Measurements from ENCODE around the gene KCNQ5.

The KCNQ5 gene

DNA sequence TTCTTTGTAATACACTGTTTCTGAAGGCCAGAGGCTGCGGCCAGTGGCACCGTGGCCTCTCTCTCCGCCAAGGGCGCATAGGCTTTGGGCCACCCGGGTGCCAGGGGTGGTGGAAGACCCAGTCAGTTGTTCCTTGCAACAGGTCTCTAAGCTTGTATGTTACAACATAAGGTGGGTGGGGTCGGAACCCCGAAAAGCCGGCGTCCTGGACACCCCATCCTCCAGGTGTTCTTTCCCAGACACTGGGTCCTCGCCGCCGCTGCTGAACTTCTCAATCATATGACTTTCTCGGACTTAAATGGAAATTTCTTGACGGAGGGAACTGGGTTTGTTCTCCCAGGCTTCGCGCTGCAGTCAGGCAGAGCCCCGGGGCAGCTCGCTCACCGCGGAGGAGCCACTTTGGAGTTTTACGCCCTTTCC lies 983 bp upstream of the KCNQ5 start:
- Histone ChIP-seq H3K4me2 (ENCODE audit: low read length) (peak overlapping the region; percentile 79), H3K4me3 (ENCODE audit: low read depth, low read length, poor library complexity, severe bottlenecking) (peak overlapping the region; percentile 80), H3K36me3 (ENCODE audit: insufficient read depth, low read length) (no peaks in the 10 kb centered on the region; the same call in 1 of the 2 replicates), H3K4me1 (ENCODE audit: insufficient read depth, low read length, severe bottlenecking) (peaks cover 45% of the 10 kb centered on the region), H4K20me1 (ENCODE audit: insufficient read depth, low read length) (no peaks in the 10 kb centered on the region), H3K27me3 (ENCODE audit: insufficient read depth, low read length) (no peaks in the 10 kb centered on the region), H3K9me2 (ENCODE audit: low read depth, low read length) (no peaks in the 10 kb centered on the region), H3K79me2 (ENCODE audit: insufficient read depth, low read length) (peaks cover 26% of the 10 kb centered on the region), H3F3A (ENCODE audit: insufficient read depth, low read length) (no peaks in the 10 kb centered on the region), H3K27ac (ENCODE audit: low read depth, low read length, poor library complexity, severe bottlenecking) (peak overlapping the region; percentile 93), H2AFZ (ENCODE audit: low read length) (no peak overlapping the region), H3K9me3 (ENCODE audit: low read length) (no peaks in the 10 kb centered on the region), H3K9ac (ENCODE audit: low read length) (peak overlapping the region; percentile 95)
- TF ChIP-seq, protein P1, sequence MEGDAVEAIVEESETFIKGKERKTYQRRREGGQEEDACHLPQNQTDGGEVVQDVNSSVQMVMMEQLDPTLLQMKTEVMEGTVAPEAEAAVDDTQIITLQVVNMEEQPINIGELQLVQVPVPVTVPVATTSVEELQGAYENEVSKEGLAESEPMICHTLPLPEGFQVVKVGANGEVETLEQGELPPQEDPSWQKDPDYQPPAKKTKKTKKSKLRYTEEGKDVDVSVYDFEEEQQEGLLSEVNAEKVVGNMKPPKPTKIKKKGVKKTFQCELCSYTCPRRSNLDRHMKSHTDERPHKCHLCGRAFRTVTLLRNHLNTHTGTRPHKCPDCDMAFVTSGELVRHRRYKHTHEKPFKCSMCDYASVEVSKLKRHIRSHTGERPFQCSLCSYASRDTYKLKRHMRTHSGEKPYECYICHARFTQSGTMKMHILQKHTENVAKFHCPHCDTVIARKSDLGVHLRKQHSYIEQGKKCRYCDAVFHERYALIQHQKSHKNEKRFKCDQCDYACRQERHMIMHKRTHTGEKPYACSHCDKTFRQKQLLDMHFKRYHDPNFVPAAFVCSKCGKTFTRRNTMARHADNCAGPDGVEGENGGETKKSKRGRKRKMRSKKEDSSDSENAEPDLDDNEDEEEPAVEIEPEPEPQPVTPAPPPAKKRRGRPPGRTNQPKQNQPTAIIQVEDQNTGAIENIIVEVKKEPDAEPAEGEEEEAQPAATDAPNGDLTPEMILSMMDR (IDR thresholded peaks at IDR 0.05; ENCODE audit: low read length), result no peak
- TF ChIP-seq EZH2 (IDR thresholded peaks at IDR 0.05; ENCODE audit: borderline replicate concordance, low read length), result no peak

DNA sequence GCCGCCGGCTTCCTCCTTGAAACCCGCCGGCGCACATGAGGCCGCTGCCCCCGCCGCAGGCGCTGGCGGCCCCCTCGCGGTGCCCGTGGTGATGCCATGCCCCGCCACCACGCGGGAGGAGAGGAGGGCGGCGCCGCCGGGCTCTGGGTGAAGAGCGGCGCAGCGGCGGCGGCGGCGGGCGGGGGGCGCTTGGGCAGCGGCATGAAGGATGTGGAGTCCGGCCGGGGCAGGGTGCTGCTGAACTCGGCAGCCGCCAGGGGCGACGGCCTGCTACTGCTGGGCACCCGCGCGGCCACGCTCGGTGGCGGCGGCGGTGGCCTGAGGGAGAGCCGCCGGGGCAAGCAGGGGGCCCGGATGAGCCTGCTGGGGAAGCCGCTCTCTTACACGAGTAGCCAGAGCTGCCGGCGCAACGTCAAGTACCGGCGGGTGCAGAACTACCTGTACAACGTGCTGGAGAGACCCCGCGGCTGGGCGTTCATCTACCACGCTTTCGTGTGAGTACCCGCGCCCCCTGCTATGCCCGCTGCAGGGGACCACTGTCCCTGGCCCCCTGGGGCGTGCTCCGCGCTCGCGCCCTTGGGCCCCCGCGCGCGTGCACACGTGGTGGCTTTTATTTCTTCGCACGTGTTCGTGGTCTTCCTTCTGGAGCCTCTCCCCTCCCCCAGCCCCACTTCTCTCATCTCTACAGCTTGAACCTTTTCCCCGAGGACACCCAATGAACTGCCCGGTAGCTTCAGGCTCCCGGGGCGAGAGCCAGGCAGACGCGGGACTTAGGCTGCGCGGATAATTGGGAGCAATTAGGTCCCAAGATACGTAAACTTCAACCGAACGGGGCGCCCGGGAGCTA lies 453 bp downstream of the KCNQ5 start:
- no peaks in the 10 kb centered on the region for H4K20me1 ChIP-seq (ENCODE audit: insufficient read depth, low read length)
- H3K27ac ChIP-seq (ENCODE audit: low read depth, low read length, poor library complexity, severe bottlenecking), result peak overlapping the region; percentile 93
- no peaks in the 10 kb centered on the region for H3K27me3 ChIP-seq (ENCODE audit: insufficient read depth, low read length)
- H3K4me1 ChIP-seq (ENCODE audit: insufficient read depth, low read length, severe bottlenecking), result peaks cover 52% of the 10 kb centered on the region
- peak overlapping the region; percentile 79 for H3K4me2 ChIP-seq (ENCODE audit: low read length)
- no peak overlapping the region for H2AFZ ChIP-seq (ENCODE audit: low read length)
- peaks cover 8% of the 10 kb centered on the region; the same call in 1 of the 2 replicates for H3K36me3 ChIP-seq (ENCODE audit: insufficient read depth, low read length)
- no peaks in the 10 kb centered on the region for H3K9me3 ChIP-seq (ENCODE audit: low read length)
- TF ChIP-seq EZH2 (IDR thresholded peaks at IDR 0.05; ENCODE audit: borderline replicate concordance, low read length), result no peak
- TF ChIP-seq, protein P1 (IDR thresholded peaks at IDR 0.05; ENCODE audit: low read length), result peak; percentile 24; the same call in 1 of the 2 replicates
- no peaks in the 10 kb centered on the region for H3F3A ChIP-seq (ENCODE audit: insufficient read depth, low read length)
- no peaks in the 10 kb centered on the region for H3K9me2 ChIP-seq (ENCODE audit: low read depth, low read length)
- peaks cover 40% of the 10 kb centered on the region for H3K79me2 ChIP-seq (ENCODE audit: insufficient read depth, low read length)
- peak overlapping the region; percentile 95 for H3K9ac ChIP-seq (ENCODE audit: low read length)
- peak overlapping the region; percentile 80 for H3K4me3 ChIP-seq (ENCODE audit: low read depth, low read length, poor library complexity, severe bottlenecking)

DNA sequence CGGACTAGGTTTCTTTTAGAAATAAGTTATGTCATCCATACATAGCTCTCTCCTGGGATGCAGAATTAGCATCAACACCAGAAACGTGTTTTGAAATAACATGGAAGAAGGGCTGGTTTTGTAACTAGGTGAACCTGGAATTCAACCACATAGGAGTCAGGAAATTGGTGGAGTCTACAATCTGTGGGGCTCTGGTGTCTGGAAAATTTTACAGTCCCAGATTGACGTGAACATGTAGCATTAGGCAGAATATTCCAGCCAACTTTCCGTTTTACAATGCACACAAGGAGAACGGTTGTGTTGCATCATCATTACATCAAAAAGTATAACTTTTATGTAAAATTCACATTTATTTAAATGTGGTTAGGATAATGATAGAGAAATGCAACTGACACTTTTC lies 1.9 kb downstream of the KCNQ5 start:
- no peak overlapping the region for H2AFZ ChIP-seq (ENCODE audit: low read length)
- H3K9ac ChIP-seq (ENCODE audit: low read length), result peak overlapping the region; percentile 95
- peaks cover 54% of the 10 kb centered on the region for H3K79me2 ChIP-seq (ENCODE audit: insufficient read depth, low read length)
- H3K9me2 ChIP-seq (ENCODE audit: low read depth, low read length), result no peaks in the 10 kb centered on the region
- no peaks in the 10 kb centered on the region for H3K27me3 ChIP-seq (ENCODE audit: insufficient read depth, low read length)
- no peaks in the 10 kb centered on the region for H3K9me3 ChIP-seq (ENCODE audit: low read length)
- no peak for TF ChIP-seq EZH2 (IDR thresholded peaks at IDR 0.05; ENCODE audit: borderline replicate concordance, low read length)
- TF ChIP-seq, protein P1 (IDR thresholded peaks at IDR 0.05; ENCODE audit: low read length), result no peak
- peak overlapping the region; percentile 93 for H3K27ac ChIP-seq (ENCODE audit: low read depth, low read length, poor library complexity, severe bottlenecking)
- H3K4me2 ChIP-seq (ENCODE audit: low read length), result peak overlapping the region; percentile 79
- H3K4me1 ChIP-seq (ENCODE audit: insufficient read depth, low read length, severe bottlenecking), result peaks cover 52% of the 10 kb centered on the region
- H3F3A ChIP-seq (ENCODE audit: insufficient read depth, low read length), result no peaks in the 10 kb centered on the region
- H3K4me3 ChIP-seq (ENCODE audit: low read depth, low read length, poor library complexity, severe bottlenecking), result peak overlapping the region; percentile 80
- no peaks in the 10 kb centered on the region for H4K20me1 ChIP-seq (ENCODE audit: insufficient read depth, low read length)
- peaks cover 20% of the 10 kb centered on the region; the same call in 1 of the 2 replicates for H3K36me3 ChIP-seq (ENCODE audit: insufficient read depth, low read length)
